T-helper 22 cell (primary cell): ENCODE data around the gene PLPP2.
"Not testable (repeated sequence)": the region's sequence is repeated elsewhere in the genome, so short reads cannot be mapped to it uniquely, and the experiment has no call there.

Experiments used
- DNase-seq: peaks from one replicate; pipeline ENCODE4 v3.0.0-alpha.2; 2020; ENCODE audit warnings: low read depth

The PLPP2 gene

GRCh38 chr19:292951-293350, 1.7 kb upstream of the PLPP2 start:
- DNase-seq: no peak

GRCh38 chr19:292281-292884, 1.2 kb upstream of the PLPP2 start:
- no peak for DNase-seq

GRCh38 chr19:291561-292280, 518 bp upstream of the PLPP2 start:
- no peak for DNase-seq

- no peak for DNase-seq
These were observed 714 bp downstream of the PLPP2 start for GRCh38 chr19:290372-291005.

- DNase-seq: peak; percentile 36
These were observed 1.4 kb downstream of the PLPP2 start for GRCh38 chr19:289651-290371.

DNA sequence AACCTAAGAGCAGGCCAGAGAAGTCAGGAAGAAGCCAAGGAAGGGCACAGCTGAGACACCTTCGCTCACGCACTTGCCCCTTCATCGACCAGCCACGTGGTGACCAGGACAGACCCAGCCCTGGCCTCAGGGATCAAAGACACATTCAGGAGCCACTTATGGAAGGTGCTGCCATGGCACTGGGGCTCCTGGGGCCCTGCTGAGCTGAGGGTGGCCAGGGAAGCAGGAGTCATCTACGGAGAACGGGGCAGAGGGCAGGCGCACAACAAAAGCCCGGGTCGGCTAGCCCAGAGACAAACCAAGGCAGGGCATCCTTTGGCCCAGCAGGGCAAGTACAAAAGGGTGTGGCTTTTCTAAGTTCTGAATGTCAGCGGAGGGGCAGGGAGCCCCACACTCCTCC, 2.3 kb downstream of the PLPP2 start:
- DNase-seq: no peak

- DNase-seq: no peak
These were observed 3.8 kb downstream of the PLPP2 start for GRCh38 chr19:287381-287871.

DNA sequence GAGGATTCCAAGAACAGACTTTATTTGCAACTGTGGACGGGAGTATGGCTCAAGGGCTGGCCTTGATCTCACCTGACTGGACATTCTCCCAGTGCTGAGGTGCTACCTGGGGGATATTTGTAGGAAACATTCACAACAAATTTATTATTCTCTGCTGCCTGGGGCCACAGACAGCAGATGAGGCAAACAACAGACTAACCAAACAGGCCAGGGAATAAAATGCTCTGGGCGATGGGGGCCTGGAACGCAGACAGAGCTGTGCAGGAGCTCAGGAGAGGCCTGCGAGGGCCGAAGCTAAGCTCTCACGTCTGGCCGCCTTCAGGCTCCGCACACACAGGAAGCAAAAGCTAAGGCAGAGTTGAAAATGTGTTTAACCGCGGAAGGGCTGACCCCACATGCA, 7.8 kb downstream of the PLPP2 start:
- DNase-seq: no peak

DNA sequence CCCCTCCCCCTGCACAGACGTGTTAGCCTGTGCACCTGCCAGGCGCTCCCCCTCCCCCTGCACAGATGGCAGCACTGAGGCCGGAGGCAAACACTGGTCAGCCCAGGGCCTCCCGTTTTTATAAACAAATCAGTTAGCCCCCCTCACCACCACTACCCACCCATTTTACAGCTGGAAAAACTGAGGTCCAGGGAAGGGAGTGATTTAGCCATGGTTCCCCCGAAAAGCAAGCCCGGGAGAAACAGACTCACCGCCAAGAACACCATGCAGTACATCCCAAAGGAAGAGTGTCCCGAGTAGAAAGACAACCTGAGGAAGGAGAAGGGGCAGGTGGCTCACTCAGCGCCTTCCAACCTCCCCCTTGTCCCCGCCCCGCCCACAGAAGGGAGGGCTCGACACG, 8.7 kb downstream of the PLPP2 start:
- DNase-seq: no peak

GRCh38 chr19:281992-282391, 9.2 kb downstream of the PLPP2 start:
- no peak for DNase-seq

- no peak for DNase-seq
These were observed 9.9 kb downstream of the PLPP2 start for GRCh38 chr19:281156-281853.

DNA sequence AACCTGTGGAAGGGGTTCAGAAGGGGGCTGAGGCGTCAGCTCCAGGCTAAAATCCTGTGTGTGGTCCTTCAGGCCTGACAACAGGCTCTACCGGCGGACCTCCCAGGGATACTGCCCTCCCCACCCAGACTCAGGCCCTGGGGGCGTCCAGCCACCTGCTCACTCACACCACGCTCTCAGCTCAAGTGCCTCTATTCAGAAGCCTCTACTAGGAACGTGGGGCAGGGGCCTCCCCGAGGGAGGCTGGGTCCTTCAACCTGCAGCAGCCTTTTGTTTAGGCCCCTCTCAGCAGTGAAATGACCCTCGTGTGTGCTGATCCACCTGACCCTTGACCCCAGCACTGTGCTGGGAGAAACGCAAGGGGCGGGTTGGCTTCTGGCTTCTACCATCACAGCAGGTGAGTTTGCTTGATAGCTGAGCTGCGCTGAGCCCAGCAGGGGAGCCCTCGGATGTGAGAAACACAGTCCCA, 10.6 kb downstream of the PLPP2 start:
- DNase-seq: no peak

- DNase-seq: no peak
These were observed 11.5 kb downstream of the PLPP2 start for GRCh38 chr19:279656-280055.

DNA sequence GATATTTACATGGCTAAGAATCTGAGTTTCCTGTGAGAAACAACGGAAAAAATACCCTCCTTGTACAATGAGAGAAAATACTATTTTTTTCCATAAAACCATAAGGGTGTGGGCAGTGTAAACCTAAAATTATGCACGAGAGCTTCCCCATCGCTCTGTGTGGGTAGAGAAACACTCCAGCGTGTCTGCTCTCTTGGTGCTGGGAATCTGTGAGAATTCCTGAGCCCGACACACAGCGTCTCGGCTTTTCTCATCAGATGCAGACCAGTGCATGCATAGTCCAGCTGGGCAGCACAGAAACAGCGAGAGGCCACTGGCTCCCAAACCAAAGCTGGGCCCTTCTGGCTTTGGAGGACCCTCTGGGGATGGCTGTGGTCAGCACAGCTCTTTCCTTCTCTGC, 12.0 kb downstream of the PLPP2 start:
- no peak for DNase-seq

- no peak for DNase-seq
These were observed 13.5 kb downstream of the PLPP2 start for GRCh38 chr19:277581-278165.

DNA sequence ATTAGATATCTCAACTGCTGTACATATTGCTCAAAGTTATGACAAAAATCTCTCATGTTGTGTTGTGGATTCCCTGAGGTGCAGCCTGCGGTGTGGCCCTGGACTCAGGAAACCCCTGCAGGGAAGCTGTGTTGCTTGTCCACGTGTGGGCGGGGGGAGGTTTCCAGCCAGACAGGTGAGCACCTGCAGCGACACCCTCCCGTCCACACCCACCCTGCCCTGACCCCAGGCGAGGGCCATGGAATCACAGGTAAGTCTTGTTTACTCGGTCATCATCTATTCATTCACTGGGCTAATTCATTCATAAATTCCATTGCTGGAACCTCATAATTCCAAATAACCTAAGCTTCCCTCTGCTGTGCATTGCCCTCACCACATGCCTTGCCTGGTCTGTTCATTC, 14.1 kb downstream of the PLPP2 start:
- no peak for DNase-seq

GRCh38 chr19:275958-276646, 15.1 kb downstream of the PLPP2 start:
- DNase-seq: no peak

GRCh38 chr19:275000-275399, 16.2 kb downstream of the PLPP2 start:
- DNase-seq: no peak

- DNase-seq: no peak
These were observed 17.8 kb downstream of the PLPP2 start for GRCh38 chr19:273393-273792.

GRCh38 chr19:271856-272255, 19.3 kb downstream of the PLPP2 start:
- DNase-seq: no peak

DNA sequence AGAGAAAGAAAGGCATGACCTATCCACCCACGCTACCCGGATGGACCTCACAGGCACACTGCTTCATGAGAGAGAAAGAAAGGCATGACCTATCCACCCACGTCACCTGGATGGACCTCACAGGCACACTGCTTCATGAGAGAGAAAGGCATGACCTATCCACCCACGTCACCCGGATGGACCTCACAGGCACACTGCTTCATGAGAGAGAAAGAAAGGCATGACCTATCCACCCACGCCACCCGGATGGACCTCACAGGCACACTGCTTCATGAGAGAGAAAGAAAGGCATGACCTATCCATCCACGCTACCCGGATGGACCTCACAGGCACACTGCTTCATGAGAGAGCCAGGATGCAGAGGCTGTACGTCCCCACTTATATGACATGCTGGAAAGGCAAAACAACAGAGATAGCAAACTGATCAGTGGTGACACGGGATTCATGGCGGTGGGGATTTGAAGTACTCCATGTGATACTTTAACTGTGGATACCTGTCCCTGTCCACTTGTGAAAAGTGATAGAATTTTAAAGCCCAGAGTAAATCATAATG, 20.4 kb downstream of the PLPP2 start:
- not testable (repeated sequence) for DNase-seq
